ENCODE measurements around the gene ATG16L1. TPM values are rescaled to one million over a fixed set of nuclear protein-coding genes. Genes with fewer than 3 reads are reported as not detected.

The ATG16L1 gene
- total and polyA plus RNA-seq, 2 of the 4 experiments (the other 2 are of a cell fraction), result 20.0 to 26.2 TPM

DNA sequence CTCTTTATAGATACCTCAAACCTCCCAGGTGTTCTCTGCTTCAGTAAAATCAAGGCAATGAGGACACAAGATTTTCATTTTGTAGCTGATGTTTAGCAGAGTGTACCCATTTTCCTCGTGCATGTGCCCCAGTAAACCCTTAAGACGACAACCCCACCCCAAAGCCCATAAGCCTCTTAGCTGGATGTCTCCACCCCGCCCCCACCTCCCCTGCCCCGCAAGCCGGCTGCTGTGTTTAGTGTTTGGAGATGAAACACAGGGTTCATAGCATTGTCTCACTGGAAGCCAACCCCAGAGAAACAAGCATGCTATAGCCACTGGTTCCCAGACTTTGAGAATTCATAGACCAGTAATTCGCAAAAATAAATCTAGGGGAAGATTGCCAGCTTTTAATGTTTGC lies 50.3 kb downstream of the ATG16L1 start:
- peaks cover 7% of the 10 kb centered on the region; the same call in 1 of the 2 replicates for H3K4me1 ChIP-seq (ENCODE audit: control insufficient read depth, insufficient read depth, low read length)
- no peak overlapping the region for H4K8ac ChIP-seq (ENCODE audit: low read depth in 2 of 2, low read length in 2 of 2)
- no CpG with 5 or more reads among the region's 6 CpGs for WGBS, 2 experiments (ENCODE audit: extremely low coverage in 2 of 2, insufficient read length in 1 of 2)
- DNase-seq, result no peak
- H3K9me3 ChIP-seq (ENCODE audit: control insufficient read depth, insufficient read depth, low read length), result no peaks in the 10 kb centered on the region
- no peak overlapping the region for H4K5ac ChIP-seq (ENCODE audit: low read depth, low read length)
- no peak overlapping the region for H3K56ac ChIP-seq (ENCODE audit: extremely low read depth, insufficient read depth, low read length)
- dilution Hi-C loops (cut with HindIII; ENCODE audit: low sequenced_read_pairs, unreplicated experiment), result no loop called here
- in situ Hi-C loops (cut with MboI; ENCODE audit: low sequenced_read_pairs), result no loop called here
- H3K79me1 ChIP-seq (ENCODE audit: low read depth in 1 of 2, low read length in 2 of 2), result no peaks in the 10 kb centered on the region
- TF ChIP-seq MXI1 (IDR thresholded peaks at IDR 0.05; ENCODE audit: borderline replicate concordance, low read depth, low read length) (no peak), CEBPB (IDR thresholded peaks at IDR 0.05; ENCODE audit: low read depth, low read length) (no peak), RCOR1 (IDR thresholded peaks at IDR 0.05; ENCODE audit: insufficient replicate concordance, low read length) (no peak), POLR2A (IDR thresholded peaks at IDR 0.05; ENCODE audit: low read depth, low read length) (no peak), RFX5 (IDR thresholded peaks at IDR 0.05; ENCODE audit: low read depth, low read length) (no peak), RAD21 (IDR thresholded peaks at IDR 0.05; ENCODE audit: low read length) (no peak), BHLHE40 (IDR thresholded peaks at IDR 0.05; ENCODE audit: low read depth, low read length) (no peak), SMC3 (IDR thresholded peaks at IDR 0.05; ENCODE audit: low read depth, low read length) (no peak), MAZ (IDR thresholded peaks at IDR 0.05; ENCODE audit: borderline replicate concordance, low read depth, low read length) (no peak), NFE2L2 (IDR thresholded peaks at IDR 0.05; ENCODE audit: low read depth, low read length) (no peak), CHD1 (IDR thresholded peaks at IDR 0.05; ENCODE audit: low read depth, low read length) (no peak), FOS (IDR thresholded peaks at IDR 0.05; ENCODE audit: low read depth, low read length) (no peak), MAFK (IDR thresholded peaks at IDR 0.05; ENCODE audit: low read depth, low read length) (no peak)
- TF ChIP-seq, protein P1, sequence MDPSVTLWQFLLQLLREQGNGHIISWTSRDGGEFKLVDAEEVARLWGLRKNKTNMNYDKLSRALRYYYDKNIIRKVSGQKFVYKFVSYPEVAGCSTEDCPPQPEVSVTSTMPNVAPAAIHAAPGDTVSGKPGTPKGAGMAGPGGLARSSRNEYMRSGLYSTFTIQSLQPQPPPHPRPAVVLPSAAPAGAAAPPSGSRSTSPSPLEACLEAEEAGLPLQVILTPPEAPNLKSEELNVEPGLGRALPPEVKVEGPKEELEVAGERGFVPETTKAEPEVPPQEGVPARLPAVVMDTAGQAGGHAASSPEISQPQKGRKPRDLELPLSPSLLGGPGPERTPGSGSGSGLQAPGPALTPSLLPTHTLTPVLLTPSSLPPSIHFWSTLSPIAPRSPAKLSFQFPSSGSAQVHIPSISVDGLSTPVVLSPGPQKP (IDR thresholded peaks at IDR 0.05; ENCODE audit: borderline replicate concordance, low read depth, low read length), result no peak
- TF ChIP-seq, protein P2, sequence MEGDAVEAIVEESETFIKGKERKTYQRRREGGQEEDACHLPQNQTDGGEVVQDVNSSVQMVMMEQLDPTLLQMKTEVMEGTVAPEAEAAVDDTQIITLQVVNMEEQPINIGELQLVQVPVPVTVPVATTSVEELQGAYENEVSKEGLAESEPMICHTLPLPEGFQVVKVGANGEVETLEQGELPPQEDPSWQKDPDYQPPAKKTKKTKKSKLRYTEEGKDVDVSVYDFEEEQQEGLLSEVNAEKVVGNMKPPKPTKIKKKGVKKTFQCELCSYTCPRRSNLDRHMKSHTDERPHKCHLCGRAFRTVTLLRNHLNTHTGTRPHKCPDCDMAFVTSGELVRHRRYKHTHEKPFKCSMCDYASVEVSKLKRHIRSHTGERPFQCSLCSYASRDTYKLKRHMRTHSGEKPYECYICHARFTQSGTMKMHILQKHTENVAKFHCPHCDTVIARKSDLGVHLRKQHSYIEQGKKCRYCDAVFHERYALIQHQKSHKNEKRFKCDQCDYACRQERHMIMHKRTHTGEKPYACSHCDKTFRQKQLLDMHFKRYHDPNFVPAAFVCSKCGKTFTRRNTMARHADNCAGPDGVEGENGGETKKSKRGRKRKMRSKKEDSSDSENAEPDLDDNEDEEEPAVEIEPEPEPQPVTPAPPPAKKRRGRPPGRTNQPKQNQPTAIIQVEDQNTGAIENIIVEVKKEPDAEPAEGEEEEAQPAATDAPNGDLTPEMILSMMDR (conservative IDR thresholded peaks at IDR 0.05; ENCODE audit: low read depth, low read length), result no peak
- TF ChIP-seq, protein P3, sequence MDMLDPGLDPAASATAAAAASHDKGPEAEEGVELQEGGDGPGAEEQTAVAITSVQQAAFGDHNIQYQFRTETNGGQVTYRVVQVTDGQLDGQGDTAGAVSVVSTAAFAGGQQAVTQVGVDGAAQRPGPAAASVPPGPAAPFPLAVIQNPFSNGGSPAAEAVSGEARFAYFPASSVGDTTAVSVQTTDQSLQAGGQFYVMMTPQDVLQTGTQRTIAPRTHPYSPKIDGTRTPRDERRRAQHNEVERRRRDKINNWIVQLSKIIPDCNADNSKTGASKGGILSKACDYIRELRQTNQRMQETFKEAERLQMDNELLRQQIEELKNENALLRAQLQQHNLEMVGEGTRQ (IDR thresholded peaks at IDR 0.05; ENCODE audit: low read depth, low read length), result no peak
- no peak overlapping the region for H3K4ac ChIP-seq (ENCODE audit: low read depth, low read length)
- no peak overlapping the region for H2BK15ac ChIP-seq (ENCODE audit: low read depth, low read length)
- ChIA-PET CTCF (interaction anchor here (0.8 kb wide), 1 partner anchor 94 kb away, joined by 3 read pairs; no protein-coding TSS in a partner anchor), POLR2A (ENCODE audit: unreplicated experiment) (no interaction called here)
- no peak for ATAC-seq (ENCODE audit: low read depth)
- no peak overlapping the region for H3K18ac ChIP-seq (ENCODE audit: low read depth, low read length)
- no peak overlapping the region for H3K4me3 ChIP-seq (ENCODE audit: insufficient read depth, low read depth, low read length)
- no peak overlapping the region for H2AK5ac ChIP-seq (ENCODE audit: low read depth, low read length)
- H2BK20ac ChIP-seq (ENCODE audit: low read depth, low read length), result no peak overlapping the region
- H3K23ac ChIP-seq (ENCODE audit: low read depth, low read length), result no peak overlapping the region
- no peaks in the 10 kb centered on the region for H4K20me1 ChIP-seq (ENCODE audit: insufficient read depth, low read length)
- no peak overlapping the region for H3K4me2 ChIP-seq (ENCODE audit: low read depth, low read length)
- H2AFZ ChIP-seq (replicated peaks; ENCODE audit: low read length, poor library complexity), result no peak overlapping the region
- H2AK9ac ChIP-seq (replicated peaks; ENCODE audit: low read depth, low read length, poor library complexity), result no peak overlapping the region
- intact Hi-C loops (cut with micrococcal nuclease), result no loop called here
- H3K36me3 ChIP-seq (ENCODE audit: control insufficient read depth, insufficient read depth, low read length), result peaks cover 3% of the 10 kb centered on the region; the same call in 1 of the 2 replicates
- H3K9ac ChIP-seq (ENCODE audit: low read depth, low read length), result no peak overlapping the region
- BruUV-seq (replicated peaks), result no TSS peak
- H3K27me3 ChIP-seq (ENCODE audit: control insufficient read depth, insufficient read depth, low read length), result no peaks in the 10 kb centered on the region; the same call in 1 of the 2 replicates
- peaks cover 6% of the 10 kb centered on the region; the same call in 1 of the 2 replicates for H3K9me1 ChIP-seq (ENCODE audit: insufficient read depth, low read length)
- no peak overlapping the region for H4K91ac ChIP-seq (ENCODE audit: insufficient read depth, low read depth, low read length)
- no peak overlapping the region for H3K14ac ChIP-seq (replicated peaks; ENCODE audit: low read depth, low read length)
- no peak overlapping the region for H2BK120ac ChIP-seq (ENCODE audit: low read depth, low read length)
- no peak overlapping the region for H2BK5ac ChIP-seq (ENCODE audit: low read depth, low read length, poor library complexity, severe bottlenecking)
- H3K27ac ChIP-seq (ENCODE audit: insufficient read depth, low read length), result no peak overlapping the region

Measured in IMR-90 (cell line).